GM12892 (cell line): ENCODE measurements around the gene HSPB8.

Source experiments
- POLR2A ChIP-seq: IDR thresholded peaks from 2 replicates; pipeline ENCODE4 v1.6.1; 2011; ENCODE audit warnings: low read depth, low read length, control low read depth
- POLR2AphosphoS5 ChIP-seq: IDR thresholded peaks from 2 replicates; pipeline ENCODE4 v1.6.1; 2011; ENCODE audit warnings: low read depth, low read length, control low read depth
- TAF1 ChIP-seq: IDR thresholded peaks from 2 replicates; pipeline ENCODE4 v1.6.1; 2011; ENCODE audit warnings: low read depth, mild to moderate bottlenecking, control low read depth, low read length, borderline replicate concordance

GRCh38 chr12:119171691-119172425 is 6.9 kb upstream of the HSPB8 start:
- TF ChIP-seq POLR2A, result no peak
- TF ChIP-seq POLR2AphosphoS5, result no peak
- TF ChIP-seq TAF1, result no peak
